NB4 (cell line): ENCODE measurements around the gene ZMYND11.
"Not testable (repeated sequence)": the region's sequence is repeated elsewhere in the genome, so short reads cannot be mapped to it uniquely, and the experiment has no call there.

Experiments
- DNase-seq: peaks from one replicate; pipeline ENCODE4 v3.0.0; 2010; ENCODE audit warnings: low read depth
- H3K4me3 ChIP-seq: one replicate; pipeline ENCODE4 v1.5.1; 2011; ENCODE audit warnings: mild to moderate bottlenecking, low read depth, low read length, moderate library complexity
- MYC ChIP-seq: IDR thresholded peaks from 2 replicates; pipeline ENCODE4 v1.6.1; 2011; ENCODE audit warnings: low read depth, low read length
- POLR2A ChIP-seq: IDR thresholded peaks from 2 replicates; pipeline ENCODE4 v1.6.1; 2011; ENCODE audit warnings: mild to moderate bottlenecking; ENCODE audit not compliant: insufficient read length; ENCODE audit errors: extremely low read depth
- TF ChIP-seq, protein P1 (sequence below): IDR thresholded peaks from 2 replicates; pipeline ENCODE4 v1.6.1; 2011; ENCODE audit warnings: low read depth, low read length
- TF ChIP-seq, protein P2 (sequence below): IDR thresholded peaks from one replicate; pipeline ENCODE4 v1.5.1; 2012; ENCODE audit warnings: low read depth, low read length

The ZMYND11 gene

GRCh38 chr10:251982-252582 lies 116.8 kb downstream of the ZMYND11 start:
- H3K4me3 ChIP-seq = no peak overlapping the region
- TF ChIP-seq, protein P1, sequence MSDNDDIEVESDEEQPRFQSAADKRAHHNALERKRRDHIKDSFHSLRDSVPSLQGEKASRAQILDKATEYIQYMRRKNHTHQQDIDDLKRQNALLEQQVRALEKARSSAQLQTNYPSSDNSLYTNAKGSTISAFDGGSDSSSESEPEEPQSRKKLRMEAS = no peak
- TF ChIP-seq POLR2A (no peak), MYC (no peak)
- TF ChIP-seq, protein P2, sequence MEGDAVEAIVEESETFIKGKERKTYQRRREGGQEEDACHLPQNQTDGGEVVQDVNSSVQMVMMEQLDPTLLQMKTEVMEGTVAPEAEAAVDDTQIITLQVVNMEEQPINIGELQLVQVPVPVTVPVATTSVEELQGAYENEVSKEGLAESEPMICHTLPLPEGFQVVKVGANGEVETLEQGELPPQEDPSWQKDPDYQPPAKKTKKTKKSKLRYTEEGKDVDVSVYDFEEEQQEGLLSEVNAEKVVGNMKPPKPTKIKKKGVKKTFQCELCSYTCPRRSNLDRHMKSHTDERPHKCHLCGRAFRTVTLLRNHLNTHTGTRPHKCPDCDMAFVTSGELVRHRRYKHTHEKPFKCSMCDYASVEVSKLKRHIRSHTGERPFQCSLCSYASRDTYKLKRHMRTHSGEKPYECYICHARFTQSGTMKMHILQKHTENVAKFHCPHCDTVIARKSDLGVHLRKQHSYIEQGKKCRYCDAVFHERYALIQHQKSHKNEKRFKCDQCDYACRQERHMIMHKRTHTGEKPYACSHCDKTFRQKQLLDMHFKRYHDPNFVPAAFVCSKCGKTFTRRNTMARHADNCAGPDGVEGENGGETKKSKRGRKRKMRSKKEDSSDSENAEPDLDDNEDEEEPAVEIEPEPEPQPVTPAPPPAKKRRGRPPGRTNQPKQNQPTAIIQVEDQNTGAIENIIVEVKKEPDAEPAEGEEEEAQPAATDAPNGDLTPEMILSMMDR = no peak
- no peak for DNase-seq

DNA sequence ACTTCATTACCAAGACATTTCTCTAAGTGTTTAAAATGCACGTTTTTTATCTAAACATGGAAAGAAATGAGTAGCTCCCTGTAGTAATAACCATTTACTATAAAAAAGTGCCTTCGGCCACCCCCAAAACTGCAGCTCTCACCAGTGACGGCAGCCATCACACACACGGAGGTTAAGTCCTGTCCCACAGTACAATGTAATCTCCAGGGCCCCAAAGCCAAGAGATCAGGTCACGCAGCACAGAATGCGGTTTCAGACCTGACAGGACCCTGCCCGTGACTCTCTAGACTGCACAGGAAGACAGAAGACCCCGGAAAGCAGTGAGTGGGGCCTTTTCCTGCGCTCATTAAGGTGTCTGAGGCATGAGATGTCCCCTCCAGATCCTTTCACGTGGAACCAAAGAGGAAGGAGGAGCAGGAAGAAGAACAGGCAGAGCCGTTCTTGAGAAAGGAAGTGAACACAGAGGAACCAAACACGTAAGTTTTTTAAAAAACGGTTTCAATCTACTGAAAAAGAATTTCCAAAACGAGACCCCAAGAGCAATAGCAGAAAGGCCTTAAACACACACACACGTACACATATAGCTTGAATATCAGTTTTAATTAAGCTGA lies 125.7 kb downstream of the ZMYND11 start:
- no peak for DNase-seq
- TF ChIP-seq POLR2A = no peak
- no peak for TF ChIP-seq MYC
- TF ChIP-seq, protein P2 = no peak
- TF ChIP-seq, protein P1 = no peak
- H3K4me3 ChIP-seq = no peak overlapping the region

- not testable (repeated sequence) for DNase-seq, H3K4me3 ChIP-seq
Measured at GRCh38 chr10:264160-265073, 129.2 kb downstream of the ZMYND11 start.

- DNase-seq, H3K4me3 ChIP-seq: not testable (repeated sequence)
Measured at GRCh38 chr10:265074-265440, 129.8 kb downstream of the ZMYND11 start.

GRCh38 chr10:265816-266588 lies 130.7 kb downstream of the ZMYND11 start:
- DNase-seq, H3K4me3 ChIP-seq: not testable (repeated sequence)

DNA sequence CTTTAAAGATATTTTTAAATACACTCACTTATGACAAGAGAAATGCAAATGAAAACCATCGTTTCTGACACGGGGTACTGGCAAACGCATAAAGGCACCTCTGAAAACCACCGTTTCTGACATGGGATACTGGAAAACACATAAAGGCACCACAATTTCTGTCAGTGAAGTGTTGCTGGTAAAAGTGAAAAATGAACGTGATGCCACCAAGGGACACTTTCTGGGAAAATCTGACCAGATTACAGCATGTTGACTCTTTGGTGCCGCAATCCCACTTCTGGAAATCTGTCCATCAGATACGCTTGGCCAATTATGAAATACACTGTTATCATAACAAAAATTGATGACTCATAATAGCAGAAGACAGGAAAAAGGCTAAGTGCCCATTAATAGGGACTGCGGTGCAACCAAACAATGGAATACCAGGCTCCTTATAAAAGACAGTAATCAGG lies 131.7 kb downstream of the ZMYND11 start:
- peak; percentile 23 for DNase-seq

More for the DNA sequence above, 131.7 kb downstream of the ZMYND11 start:
- no peak overlapping the region for H3K4me3 ChIP-seq
- TF ChIP-seq, protein P2 = no peak
- TF ChIP-seq MYC = no peak
- no peak for TF ChIP-seq POLR2A
- TF ChIP-seq, protein P1 = no peak
